Endothelial cell of umbilical vein (primary cell): ENCODE data around the gene DCUN1D4. TPM values are rescaled to one million over a fixed set of nuclear protein-coding genes. Genes with fewer than 3 reads are reported as not detected.

Experiments
- BruUV-seq: library from RNA; stranded (reverse); fragments of 400-500 nt; replicated peaks from 2 replicates; lab custom pipeline; 2021; lab: Mats Ljungman, UMichigan
- CTCF ChIA-PET: fragments of 300-600, 350-600 bp; sonication (Branson Sonifier 250); formaldehyde crosslinking; loops from one replicate; lab custom pipeline; 2021; ENCODE audit warnings: antibody characterized with exemption, inconsistent platforms; lab: Charles Lee
- POLR2A ChIA-PET: fragments of 300-600, 350-600 bp; sonication (Branson Sonifier 250); formaldehyde crosslinking; loops from one replicate; lab custom pipeline; 2021; ENCODE audit warnings: antibody characterized with exemption, inconsistent platforms; lab: Charles Lee
- DNase-seq: peaks from one replicate; pipeline ENCODE4 v3.0.0-alpha.2; 2011; ENCODE audit warnings: low read depth, low spot score
- FAIRE-seq: peaks from 2 replicates; lab custom pipeline; 2011; peaks lifted over from hg19 to GRCh38; lab: Jason Lieb, UNC
- H2AFZ ChIP-seq: 2 replicates; pipeline ENCODE4 v1.6.0; 2012; ENCODE audit warnings: low read depth, low read length, control low read depth, inconsistent platforms
- H3K27ac ChIP-seq: 2 replicates; pipeline ENCODE4 v1.5.1; 2011; ENCODE audit warnings: low read depth, mild to moderate bottlenecking, control low read depth, low read length, moderate library complexity; ENCODE audit not compliant: insufficient read depth
- H3K27me3 ChIP-seq, 2 experiments: 2 replicates each; pipeline versions ENCODE4 v1.6.0 to v1.6.1; 2011; ENCODE audit warnings: low read length in 2 of 2, mixed read lengths in 1 of 2; ENCODE audit not compliant: control insufficient read depth in 2 of 2, insufficient read depth in 2 of 2
- H3K36me3 ChIP-seq, 2 experiments: 2 replicates in 1 of 2; 3 replicates in 1 of 2; pipeline ENCODE4 v1.5.1; 2011; ENCODE audit warnings: low read length in 2 of 2, mild to moderate bottlenecking in 1 of 2, moderate library complexity in 1 of 2; ENCODE audit not compliant: control insufficient read depth in 2 of 2, insufficient read depth in 2 of 2; ENCODE audit errors: extremely low read depth in 1 of 2
- H3K4me1 ChIP-seq: 3 replicates; pipeline ENCODE4 v1.5.1; 2011; ENCODE audit warnings: mild to moderate bottlenecking, low read length; ENCODE audit not compliant: control insufficient read depth, insufficient read depth; ENCODE audit errors: extremely low read depth
- H3K4me2 ChIP-seq: 2 replicates; pipeline ENCODE4 v1.6.1; 2011; ENCODE audit warnings: low read length, control low read depth, mixed read lengths; ENCODE audit not compliant: insufficient read depth
- H3K4me3 ChIP-seq, 3 experiments: fragments of 200-600 bp in 1 of 3; sonication (generic), shearing (Covaris generic) in 1 of 3; replicated peaks in 1 of 3; 2 replicates each; pipeline ENCODE4 v1.5.1; 2011 to 2016; ENCODE audit warnings: control low read depth in 3 of 3, low read length in 3 of 3, mild to moderate bottlenecking in 2 of 3, inconsistent platforms in 1 of 3, low read depth in 1 of 3, moderate library complexity in 1 of 3; ENCODE audit not compliant: insufficient read depth in 1 of 3
- H3K79me2 ChIP-seq: 2 replicates; pipeline ENCODE4 v1.6.0; 2012; ENCODE audit warnings: low read length, inconsistent platforms; ENCODE audit not compliant: control insufficient read depth, insufficient read depth
- H3K9ac ChIP-seq: replicated peaks from 2 replicates; pipeline ENCODE3; 2011; ENCODE audit warnings: low read length, control low read depth; ENCODE audit not compliant: insufficient read depth; ENCODE audit errors: extremely low read depth
- H3K9me1 ChIP-seq: replicated peaks from 3 replicates; pipeline ENCODE4 v1.6.0; 2011; ENCODE audit warnings: mild to moderate bottlenecking, low read length; ENCODE audit not compliant: control insufficient read depth, insufficient read depth; ENCODE audit errors: extremely low read depth
- H3K9me3 ChIP-seq: replicated peaks from 2 replicates; pipeline ENCODE4 v1.5.1; 2012; ENCODE audit warnings: low read length, inconsistent platforms; ENCODE audit not compliant: control insufficient read depth, insufficient read depth
- H4K20me1 ChIP-seq: replicated peaks from 2 replicates; pipeline ENCODE3; 2011; ENCODE audit warnings: mild to moderate bottlenecking, low read length; ENCODE audit not compliant: control insufficient read depth, insufficient read depth; ENCODE audit errors: extremely low read depth
- EZH2 ChIP-seq: IDR thresholded peaks from 2 replicates; pipeline ENCODE4 v1.6.1; 2012; ENCODE audit warnings: borderline replicate concordance, low read depth, mild to moderate bottlenecking, moderate library complexity, low read length, inconsistent platforms; ENCODE audit not compliant: severe bottlenecking
- FOS ChIP-seq: IDR thresholded peaks from 2 replicates; pipeline ENCODE4 v1.6.1; 2011; ENCODE audit warnings: mild to moderate bottlenecking, low read length, moderate library complexity, borderline replicate concordance; ENCODE audit not compliant: insufficient read depth
- GATA2 ChIP-seq: IDR thresholded peaks from 2 replicates; pipeline ENCODE4 v1.7.0; 2011; ENCODE audit warnings: low read depth, mild to moderate bottlenecking, moderate library complexity, mixed read lengths, low read length; ENCODE audit not compliant: insufficient read length, insufficient read depth
- JUN ChIP-seq: IDR thresholded peaks from 2 replicates; pipeline ENCODE4 v1.6.1; 2011; ENCODE audit warnings: borderline replicate concordance, low read depth; ENCODE audit not compliant: insufficient read length, insufficient read depth
- MAX ChIP-seq: IDR thresholded peaks from 2 replicates; pipeline ENCODE4 v1.6.1; 2011; ENCODE audit not compliant: insufficient read depth, insufficient read length
- MYC ChIP-seq: IDR thresholded peaks from one replicate; pipeline ENCODE4 v1.6.1; 2011; ENCODE audit warnings: mild to moderate bottlenecking, low read depth, low read length
- POLR2A ChIP-seq: IDR thresholded peaks from 2 replicates; pipeline ENCODE4 v1.6.1; 2012; ENCODE audit warnings: low read depth, mild to moderate bottlenecking, control low read depth, low read length
- POLR2AphosphoS5 ChIP-seq: IDR thresholded peaks from 2 replicates; pipeline ENCODE4 v1.6.1; 2012; ENCODE audit warnings: low read depth, mild to moderate bottlenecking, control low read depth, low read length, moderate library complexity; ENCODE audit not compliant: insufficient read depth
- dilution Hi-C: fragments of 300-500 bp; cut with MboI; formaldehyde crosslinking; loops from one replicate; pipeline ENCODE4 v1.15.0; 2019; ENCODE audit warnings: low sequenced_read_pairs; ENCODE audit not compliant: extremely low pct_ligation_motif_present
- intact Hi-C: fragments of 100-400 bp; cut with micrococcal nuclease; formaldehyde crosslinking; loops from one replicate; pipeline ENCODE4 v1.10.0; 2022
- polyA plus RNA-seq, 4 experiments: library from polyadenylated mRNA; depleted of rRNA in 3 of 4; stranded (reverse) in 3 of 4; unstranded in 1 of 4; fragments of >200 nt; gene quantifications; 2 replicates each; pipeline versions ENCODE4 v1.2.1 to v1.2.3, GENCODE V29; 2011 to 2012; ENCODE audit warnings: missing spikeins in 1 of 4
- total RNA-seq: library from RNA; stranded (reverse); gene quantifications from 2 replicates; pipeline ENCODE4 v1.2.3, GENCODE V29; 2021
- TF ChIP-seq, protein P1 (sequence below), 2 donors: IDR thresholded peaks; 1 replicate in 1 of 2; 2 replicates in 1 of 2; pipeline ENCODE4 v1.5.1; 2011; ENCODE audit warnings: low read length in 2 of 2, mild to moderate bottlenecking in 2 of 2, moderate library complexity in 2 of 2, control low read depth in 1 of 2, inconsistent platforms in 1 of 2, low read depth in 1 of 2; ENCODE audit not compliant: insufficient read depth in 1 of 2; ENCODE audit errors: extremely low read depth in 1 of 2

The DCUN1D4 gene
- total and polyA plus RNA-seq, 2 donors (not counting 3 experiments of a cell fraction or from before 2014, with no cell fraction given) = 24.8 to 50.6 TPM

GRCh38 chr4:51835079-51835478 is 7.9 kb upstream of the DCUN1D4 start:
- H3K9me1 ChIP-seq = no peaks in the 10 kb centered on the region
- no peak for TF ChIP-seq GATA2
- no peak for TF ChIP-seq EZH2
- no peak for TF ChIP-seq FOS
- no peak for TF ChIP-seq JUN
- no peaks in the 10 kb centered on the region for H4K20me1 ChIP-seq
- dilution Hi-C loops = no loop called here
- H3K27me3 ChIP-seq = peaks cover 13% of the 10 kb centered on the region in 2 experiments
- no peak overlapping the region for H3K9ac ChIP-seq
- CTCF ChIA-PET = no interaction called here
- no peak overlapping the region for H2AFZ ChIP-seq
- intact Hi-C loops = loop anchor here (5.0 kb wide), 1 partner anchor 62 kb away; no protein-coding TSS in a partner anchor
- no peaks in the 10 kb centered on the region for H3K36me3 ChIP-seq
- no peak overlapping the region for H3K27ac ChIP-seq
- H3K4me1 ChIP-seq = no peaks in the 10 kb centered on the region
- no peak overlapping the region for H3K4me2 ChIP-seq
- no TSS peak for BruUV-seq
- no peaks in the 10 kb centered on the region for H3K9me3 ChIP-seq
- FAIRE-seq (no peak), DNase-seq (no peak)
- H3K79me2 ChIP-seq = no peaks in the 10 kb centered on the region
- H3K4me3 ChIP-seq = no peak overlapping the region
- POLR2A ChIA-PET = no interaction called here

DNA sequence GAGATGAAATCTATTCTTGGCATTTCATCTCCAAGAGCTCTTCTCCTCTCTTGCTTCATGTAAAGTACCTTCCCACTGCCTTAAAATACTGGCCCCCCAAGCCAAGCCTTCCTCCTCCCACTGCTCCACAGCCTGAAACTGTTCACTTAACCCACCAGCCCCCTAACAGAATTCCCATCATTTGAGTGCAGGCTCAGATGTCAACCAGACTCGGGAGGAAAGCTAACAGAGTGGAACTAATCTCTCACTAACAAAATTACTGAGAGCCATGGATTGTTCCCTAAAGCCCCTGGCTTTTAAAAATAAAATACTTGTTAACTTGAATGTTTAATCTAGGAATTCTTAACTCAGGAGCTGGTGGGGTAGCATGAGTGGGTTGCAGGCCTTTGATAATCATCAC is 7.1 kb upstream of the DCUN1D4 start:
- H3K4me2 ChIP-seq = no peak overlapping the region
- TF ChIP-seq FOS (no peak), JUN (no peak), GATA2 (no peak), POLR2A (no peak), MAX (no peak), POLR2AphosphoS5 (no peak), MYC (no peak), EZH2 (no peak)
- TF ChIP-seq, protein P1, sequence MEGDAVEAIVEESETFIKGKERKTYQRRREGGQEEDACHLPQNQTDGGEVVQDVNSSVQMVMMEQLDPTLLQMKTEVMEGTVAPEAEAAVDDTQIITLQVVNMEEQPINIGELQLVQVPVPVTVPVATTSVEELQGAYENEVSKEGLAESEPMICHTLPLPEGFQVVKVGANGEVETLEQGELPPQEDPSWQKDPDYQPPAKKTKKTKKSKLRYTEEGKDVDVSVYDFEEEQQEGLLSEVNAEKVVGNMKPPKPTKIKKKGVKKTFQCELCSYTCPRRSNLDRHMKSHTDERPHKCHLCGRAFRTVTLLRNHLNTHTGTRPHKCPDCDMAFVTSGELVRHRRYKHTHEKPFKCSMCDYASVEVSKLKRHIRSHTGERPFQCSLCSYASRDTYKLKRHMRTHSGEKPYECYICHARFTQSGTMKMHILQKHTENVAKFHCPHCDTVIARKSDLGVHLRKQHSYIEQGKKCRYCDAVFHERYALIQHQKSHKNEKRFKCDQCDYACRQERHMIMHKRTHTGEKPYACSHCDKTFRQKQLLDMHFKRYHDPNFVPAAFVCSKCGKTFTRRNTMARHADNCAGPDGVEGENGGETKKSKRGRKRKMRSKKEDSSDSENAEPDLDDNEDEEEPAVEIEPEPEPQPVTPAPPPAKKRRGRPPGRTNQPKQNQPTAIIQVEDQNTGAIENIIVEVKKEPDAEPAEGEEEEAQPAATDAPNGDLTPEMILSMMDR (IDR thresholded peaks at IDR 0.05; ENCODE audit: extremely low read depth in 1 of 2, insufficient read depth in 1 of 2, low read depth in 1 of 2, low read length in 2 of 2) = no peak
- no peak overlapping the region for H3K9ac ChIP-seq
- intact Hi-C loops = loop anchor here (5.0 kb wide), 1 partner anchor 61 kb away; no protein-coding TSS in a partner anchor
- FAIRE-seq = no peak
- no peak overlapping the region for H3K4me3 ChIP-seq
- H3K36me3 ChIP-seq = no peaks in the 10 kb centered on the region
- BruUV-seq = no TSS peak
- no peak overlapping the region for H3K27ac ChIP-seq
- H3K9me1 ChIP-seq = no peaks in the 10 kb centered on the region
- H3K27me3 ChIP-seq = peaks cover 10 to 13% of the 10 kb centered on the region in 2 experiments
- H3K79me2 ChIP-seq = no peaks in the 10 kb centered on the region
- no peaks in the 10 kb centered on the region for H3K9me3 ChIP-seq
- ChIA-PET CTCF (interaction anchor here (1.2 kb wide), 1 partner anchor 20 kb away, joined by 3 read pairs; no protein-coding TSS in a partner anchor), POLR2A (no interaction called here)
- dilution Hi-C loops = no loop called here
- no peak for DNase-seq
- H2AFZ ChIP-seq = no peak overlapping the region
- no peaks in the 10 kb centered on the region for H4K20me1 ChIP-seq
- H3K4me1 ChIP-seq = no peaks in the 10 kb centered on the region
